GM12878 (cell line): Measurements from ENCODE around the gene KCNH4. TPM values are rescaled to one million over a fixed set of nuclear protein-coding genes. Genes with fewer than 3 reads are reported as not detected.

Source experiments
- GATAD2B ChIP-seq: fragments of 450-650 bp; conservative IDR thresholded peaks from 2 replicates; pipeline ENCODE4 v1.6.1; 2017; ENCODE audit warnings: low read depth, mild to moderate bottlenecking, moderate library complexity
- JUND ChIP-seq: IDR thresholded peaks from 2 replicates; pipeline ENCODE4 v1.6.1; 2012; ENCODE audit warnings: low read depth, mild to moderate bottlenecking, low read length, improper control_type of control experiment, moderate library complexity
- RCOR1 ChIP-seq: conservative IDR thresholded peaks from 2 replicates; pipeline ENCODE4 v1.6.1; 2012; ENCODE audit warnings: low read depth, low read length, improper control_type of control experiment
- SMAD5 ChIP-seq: IDR thresholded peaks from 2 replicates; pipeline ENCODE4 v1.6.1; 2016; ENCODE audit warnings: antibody characterized with exemption, low read depth
- SMARCA5 ChIP-seq: fragments of 450-650 bp; IDR thresholded peaks from 2 replicates; pipeline ENCODE4 v1.6.1; 2017; ENCODE audit warnings: mild to moderate bottlenecking
- YBX1 ChIP-seq: fragments of 450-650 bp; IDR thresholded peaks from 2 replicates; pipeline ENCODE4 v1.6.1; 2016; ENCODE audit warnings: antibody characterized with exemption
- YY1 ChIP-seq: IDR thresholded peaks from 2 replicates; pipeline ENCODE4 v1.6.1; 2011; ENCODE audit warnings: low read depth, mild to moderate bottlenecking, low read length
- ZBTB40 ChIP-seq: fragments of 450-650 bp; IDR thresholded peaks from 2 replicates; pipeline ENCODE4 v1.6.1; 2016; ENCODE audit warnings: mild to moderate bottlenecking, moderate library complexity, borderline replicate concordance
- ZNF217 ChIP-seq: fragments of 450-650 bp; IDR thresholded peaks from 2 replicates; pipeline ENCODE4 v1.6.1; 2017; ENCODE audit warnings: antibody characterized with exemption, mild to moderate bottlenecking
- polyA plus RNA-seq, 11 experiments: library from polyadenylated mRNA; depleted of rRNA in 4 of 11; unstranded in 6 of 11; stranded (reverse) in 5 of 11; fragments of >200 nt; fragmentation: Nextera tagmentation in 4 of 11; fragmentation: Illumina TruSeq in 1 of 11; extraction: Ambion mirVana in 4 of 11; extraction: Trizol in 1 of 11; gene quantifications; 1 replicate in 1 of 11; 2 replicates in 10 of 11; pipeline versions ENCODE4 v1.2.1 to v1.2.3, GENCODE V29; 2011 to 2016; ENCODE audit warnings: inconsistent platforms in 2 of 11, missing spikeins in 2 of 11, low read depth in 1 of 11
- total RNA-seq, 4 experiments: library from RNA; depleted of rRNA in 3 of 4; stranded (reverse); fragments of >200 nt in 3 of 4; fragmentation: Illumina TruSeq in 1 of 4; extraction: Trizol in 1 of 4; gene quantifications; 2 replicates each; pipeline versions ENCODE4 v1.2.1 to v1.2.3, GENCODE V29; 2013 to 2021
- TF ChIP-seq, protein P1 (sequence below): IDR thresholded peaks from 2 replicates; pipeline ENCODE4 v1.6.1; 2012; ENCODE audit warnings: mild to moderate bottlenecking, low read depth, low read length
- TF ChIP-seq, protein P2 (sequence below): fragments of 450-650 bp; IDR thresholded peaks from 2 replicates; pipeline ENCODE4 v1.6.1; 2016; ENCODE audit warnings: mild to moderate bottlenecking

KCNH4 gene
- total and polyA plus RNA-seq, 10 of the 15 experiments (the other 5 are each of a cell fraction or from before 2014, with no cell fraction given) = 0.03 to 0.88 (median 0.10) TPM; not detected in 2

DNA sequence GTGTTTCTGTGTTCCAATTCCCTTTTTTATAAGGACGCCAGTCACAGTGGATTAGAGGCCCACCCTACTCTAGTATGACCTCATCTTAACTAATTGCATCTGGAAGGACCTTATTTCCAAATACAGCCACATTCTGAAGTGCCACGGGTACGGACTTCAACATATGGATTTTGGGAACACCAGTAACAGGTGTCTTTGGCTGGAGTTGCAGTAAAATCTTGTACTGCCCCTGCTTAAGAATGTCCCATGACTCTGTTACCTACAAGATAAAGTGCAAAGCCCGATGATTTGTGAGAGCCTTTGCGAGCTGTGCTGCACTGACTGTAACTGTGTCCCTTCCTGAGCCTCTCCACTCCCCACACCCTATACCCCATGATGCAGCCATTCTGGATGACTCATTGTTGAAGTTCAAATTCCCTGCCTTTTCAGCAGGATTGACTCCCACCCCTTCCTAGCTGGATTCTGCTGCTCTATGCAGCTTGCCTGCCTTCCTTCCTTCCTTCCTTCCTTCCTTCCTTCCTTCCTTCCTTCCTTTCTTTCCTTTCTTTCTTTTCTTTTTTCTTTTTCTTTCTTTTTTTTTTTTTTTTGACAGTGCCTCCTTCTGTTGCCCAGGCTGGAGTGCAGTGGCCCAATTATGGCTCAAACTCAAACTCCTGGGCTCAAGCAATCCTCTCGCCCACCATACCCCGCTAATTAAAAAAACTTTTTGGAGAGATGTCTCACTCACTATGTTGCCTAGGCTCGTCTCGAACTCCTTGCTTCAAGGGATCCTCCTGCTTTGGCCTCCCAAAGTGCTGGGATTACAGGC is 2.2 kb upstream of the KCNH4 start (continued):
- TF ChIP-seq YBX1 (peak; percentile 63; the same call in 1 of the 2 replicates), SMARCA5 (no peak), JUND (no peak), GATAD2B (no peak), YY1 (no peak), ZBTB40 (peak; percentile 6; the same call in 1 of the 2 replicates), SMAD5 (no peak), RCOR1 (no peak), ZNF217 (no peak)
- TF ChIP-seq, protein P1, sequence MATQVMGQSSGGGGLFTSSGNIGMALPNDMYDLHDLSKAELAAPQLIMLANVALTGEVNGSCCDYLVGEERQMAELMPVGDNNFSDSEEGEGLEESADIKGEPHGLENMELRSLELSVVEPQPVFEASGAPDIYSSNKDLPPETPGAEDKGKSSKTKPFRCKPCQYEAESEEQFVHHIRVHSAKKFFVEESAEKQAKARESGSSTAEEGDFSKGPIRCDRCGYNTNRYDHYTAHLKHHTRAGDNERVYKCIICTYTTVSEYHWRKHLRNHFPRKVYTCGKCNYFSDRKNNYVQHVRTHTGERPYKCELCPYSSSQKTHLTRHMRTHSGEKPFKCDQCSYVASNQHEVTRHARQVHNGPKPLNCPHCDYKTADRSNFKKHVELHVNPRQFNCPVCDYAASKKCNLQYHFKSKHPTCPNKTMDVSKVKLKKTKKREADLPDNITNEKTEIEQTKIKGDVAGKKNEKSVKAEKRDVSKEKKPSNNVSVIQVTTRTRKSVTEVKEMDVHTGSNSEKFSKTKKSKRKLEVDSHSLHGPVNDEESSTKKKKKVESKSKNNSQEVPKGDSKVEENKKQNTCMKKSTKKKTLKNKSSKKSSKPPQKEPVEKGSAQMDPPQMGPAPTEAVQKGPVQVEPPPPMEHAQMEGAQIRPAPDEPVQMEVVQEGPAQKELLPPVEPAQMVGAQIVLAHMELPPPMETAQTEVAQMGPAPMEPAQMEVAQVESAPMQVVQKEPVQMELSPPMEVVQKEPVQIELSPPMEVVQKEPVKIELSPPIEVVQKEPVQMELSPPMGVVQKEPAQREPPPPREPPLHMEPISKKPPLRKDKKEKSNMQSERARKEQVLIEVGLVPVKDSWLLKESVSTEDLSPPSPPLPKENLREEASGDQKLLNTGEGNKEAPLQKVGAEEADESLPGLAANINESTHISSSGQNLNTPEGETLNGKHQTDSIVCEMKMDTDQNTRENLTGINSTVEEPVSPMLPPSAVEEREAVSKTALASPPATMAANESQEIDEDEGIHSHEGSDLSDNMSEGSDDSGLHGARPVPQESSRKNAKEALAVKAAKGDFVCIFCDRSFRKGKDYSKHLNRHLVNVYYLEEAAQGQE = no peak
- TF ChIP-seq, protein P2, sequence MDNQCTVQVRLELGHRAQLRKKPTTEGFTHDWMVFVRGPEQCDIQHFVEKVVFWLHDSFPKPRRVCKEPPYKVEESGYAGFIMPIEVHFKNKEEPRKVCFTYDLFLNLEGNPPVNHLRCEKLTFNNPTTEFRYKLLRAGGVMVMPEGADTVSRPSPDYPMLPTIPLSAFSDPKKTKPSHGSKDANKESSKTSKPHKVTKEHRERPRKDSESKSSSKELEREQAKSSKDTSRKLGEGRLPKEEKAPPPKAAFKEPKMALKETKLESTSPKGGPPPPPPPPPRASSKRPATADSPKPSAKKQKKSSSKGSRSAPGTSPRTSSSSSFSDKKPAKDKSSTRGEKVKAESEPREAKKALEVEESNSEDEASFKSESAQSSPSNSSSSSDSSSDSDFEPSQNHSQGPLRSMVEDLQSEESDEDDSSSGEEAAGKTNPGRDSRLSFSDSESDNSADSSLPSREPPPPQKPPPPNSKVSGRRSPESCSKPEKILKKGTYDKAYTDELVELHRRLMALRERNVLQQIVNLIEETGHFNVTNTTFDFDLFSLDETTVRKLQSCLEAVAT = 0 out of 2 replicates have a peak, but pooled peaks have one; percentile 47
